Measurements from ENCODE around the gene CAP2. TPM values are rescaled to one million over a fixed set of nuclear protein-coding genes. Genes with fewer than 3 reads are reported as not detected.

Gene CAP2
- total and polyA plus RNA-seq, 2 experiments from 2014 or later, result 6.7 to 9.1 TPM

DNA sequence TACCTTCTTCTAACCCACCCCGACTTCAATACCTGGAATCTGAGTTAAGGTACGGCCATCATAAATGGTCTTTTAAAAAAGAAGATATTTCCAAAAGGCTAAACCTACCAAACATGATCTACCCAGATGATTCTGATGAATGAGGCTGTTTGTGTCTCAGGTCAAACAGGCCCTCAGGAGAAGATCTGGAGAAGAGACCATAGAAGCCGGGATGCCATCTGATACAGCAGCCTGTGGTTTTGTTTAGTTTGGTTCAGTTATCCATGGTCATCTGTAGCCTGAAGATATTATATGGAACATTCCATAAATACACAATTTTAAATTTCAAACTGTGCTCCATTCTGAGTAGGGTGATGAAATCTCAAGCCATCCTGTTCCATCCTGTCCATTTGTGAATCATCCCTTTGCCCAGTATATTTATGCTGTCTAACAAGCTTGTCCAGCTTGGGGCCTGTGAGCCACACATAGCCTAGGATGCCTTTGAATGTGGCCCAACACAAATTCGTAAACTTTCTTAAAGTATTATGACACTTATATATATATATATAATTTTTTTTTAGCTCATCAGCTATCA, 4.0 kb upstream of the CAP2 start:
- Histone ChIP-seq H3K27ac (ENCODE audit: low read depth) (no peak overlapping the region), H4K20me1 (replicated peaks; ENCODE audit: insufficient read depth) (no peaks in the 10 kb centered on the region), H3K79me2 (replicated peaks; ENCODE audit: insufficient read depth) (no peaks in the 10 kb centered on the region), H3K4me1 (ENCODE audit: insufficient read depth) (peaks cover 4% of the 10 kb centered on the region; the same call in 1 of the 2 replicates), H3K4me2 (no peak overlapping the region), H2AFZ (no peak overlapping the region), H3K36me3 (ENCODE audit: insufficient read depth) (no peaks in the 10 kb centered on the region), H3K27me3 (ENCODE audit: insufficient read depth) (no peaks in the 10 kb centered on the region), H3F3A (replicated peaks; ENCODE audit: low read depth) (no peaks in the 10 kb centered on the region), H3K9me2 (ENCODE audit: insufficient read depth) (peaks cover 4% of the 10 kb centered on the region; the same call in 1 of the 2 replicates), H3K4me3 (no peak overlapping the region)
- no peak overlapping the region for H3K4me3 Mint-ChIP-seq
- no peaks in the 10 kb centered on the region for H3K9me3 Mint-ChIP-seq
- ATAC-seq (no peak), DNase-seq (ENCODE audit: low spot score) (no peak)
- peaks cover 10% of the 10 kb centered on the region; the same call in 1 of the 3 replicates for H3K4me1 Mint-ChIP-seq
- TF ChIP-seq NANOG (IDR thresholded peaks at IDR 0.05; ENCODE audit: borderline replicate concordance), result no peak
- TF ChIP-seq, protein P1, sequence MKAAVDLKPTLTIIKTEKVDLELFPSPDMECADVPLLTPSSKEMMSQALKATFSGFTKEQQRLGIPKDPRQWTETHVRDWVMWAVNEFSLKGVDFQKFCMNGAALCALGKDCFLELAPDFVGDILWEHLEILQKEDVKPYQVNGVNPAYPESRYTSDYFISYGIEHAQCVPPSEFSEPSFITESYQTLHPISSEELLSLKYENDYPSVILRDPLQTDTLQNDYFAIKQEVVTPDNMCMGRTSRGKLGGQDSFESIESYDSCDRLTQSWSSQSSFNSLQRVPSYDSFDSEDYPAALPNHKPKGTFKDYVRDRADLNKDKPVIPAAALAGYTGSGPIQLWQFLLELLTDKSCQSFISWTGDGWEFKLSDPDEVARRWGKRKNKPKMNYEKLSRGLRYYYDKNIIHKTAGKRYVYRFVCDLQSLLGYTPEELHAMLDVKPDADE (IDR thresholded peaks at IDR 0.05), result no peak
- no peak overlapping the region for H3K27ac Mint-ChIP-seq
- no peaks in the 10 kb centered on the region for H3K36me3 Mint-ChIP-seq (ENCODE audit: low read depth)
- peaks cover 10% of the 10 kb centered on the region for H3K27me3 Mint-ChIP-seq (ENCODE audit: insufficient read depth, low read depth, poor library complexity)

DNA sequence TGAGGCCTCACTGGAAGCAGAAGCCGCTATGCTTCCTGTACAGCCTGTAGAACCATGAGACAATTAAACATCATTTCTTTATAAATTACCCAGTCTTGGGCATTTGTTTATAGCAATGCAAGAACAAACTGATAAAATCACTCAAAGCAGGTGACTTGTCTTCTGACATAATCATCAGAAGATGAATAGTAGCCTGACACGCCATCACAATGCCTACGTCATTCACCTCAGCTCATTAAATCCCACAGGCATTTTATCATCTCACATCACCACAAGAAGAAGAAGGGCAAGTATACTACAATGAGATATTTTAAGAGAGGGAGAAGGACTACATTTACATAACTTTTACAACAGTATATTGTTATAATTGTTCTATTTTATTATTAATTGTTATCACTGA, 3.1 kb upstream of the CAP2 start:
- Histone ChIP-seq H3F3A (replicated peaks; ENCODE audit: low read depth) (no peaks in the 10 kb centered on the region), H2AFZ (no peak overlapping the region), H3K27me3 (ENCODE audit: insufficient read depth) (no peaks in the 10 kb centered on the region), H3K27ac (ENCODE audit: low read depth) (no peak overlapping the region), H3K4me1 (ENCODE audit: insufficient read depth) (peaks cover 9% of the 10 kb centered on the region; the same call in 1 of the 2 replicates), H3K9me2 (ENCODE audit: insufficient read depth) (peaks cover 2% of the 10 kb centered on the region; the same call in 1 of the 2 replicates), H3K4me2 (no peak overlapping the region), H4K20me1 (replicated peaks; ENCODE audit: insufficient read depth) (no peaks in the 10 kb centered on the region), H3K36me3 (ENCODE audit: insufficient read depth) (no peaks in the 10 kb centered on the region), H3K4me3 (no peak overlapping the region), H3K79me2 (replicated peaks; ENCODE audit: insufficient read depth) (peaks cover 7% of the 10 kb centered on the region)
- Mint-ChIP-seq H3K27ac (no peak overlapping the region), H3K9me3 (no peaks in the 10 kb centered on the region), H3K4me1 (peaks cover 17% of the 10 kb centered on the region; the same call in 2 of the 3 replicates), H3K4me3 (no peak overlapping the region), H3K36me3 (ENCODE audit: low read depth) (peaks cover 7% of the 10 kb centered on the region; the same call in 2 of the 3 replicates), H3K27me3 (ENCODE audit: insufficient read depth, low read depth, poor library complexity) (peaks cover 8% of the 10 kb centered on the region)
- DNase-seq (ENCODE audit: low spot score), result no peak
- ATAC-seq, result no peak
- no peak for TF ChIP-seq ZNF331 (CRISPR knock-in tag; IDR thresholded peaks at IDR 0.05; ENCODE audit: low read depth)
- TF ChIP-seq, protein P2, sequence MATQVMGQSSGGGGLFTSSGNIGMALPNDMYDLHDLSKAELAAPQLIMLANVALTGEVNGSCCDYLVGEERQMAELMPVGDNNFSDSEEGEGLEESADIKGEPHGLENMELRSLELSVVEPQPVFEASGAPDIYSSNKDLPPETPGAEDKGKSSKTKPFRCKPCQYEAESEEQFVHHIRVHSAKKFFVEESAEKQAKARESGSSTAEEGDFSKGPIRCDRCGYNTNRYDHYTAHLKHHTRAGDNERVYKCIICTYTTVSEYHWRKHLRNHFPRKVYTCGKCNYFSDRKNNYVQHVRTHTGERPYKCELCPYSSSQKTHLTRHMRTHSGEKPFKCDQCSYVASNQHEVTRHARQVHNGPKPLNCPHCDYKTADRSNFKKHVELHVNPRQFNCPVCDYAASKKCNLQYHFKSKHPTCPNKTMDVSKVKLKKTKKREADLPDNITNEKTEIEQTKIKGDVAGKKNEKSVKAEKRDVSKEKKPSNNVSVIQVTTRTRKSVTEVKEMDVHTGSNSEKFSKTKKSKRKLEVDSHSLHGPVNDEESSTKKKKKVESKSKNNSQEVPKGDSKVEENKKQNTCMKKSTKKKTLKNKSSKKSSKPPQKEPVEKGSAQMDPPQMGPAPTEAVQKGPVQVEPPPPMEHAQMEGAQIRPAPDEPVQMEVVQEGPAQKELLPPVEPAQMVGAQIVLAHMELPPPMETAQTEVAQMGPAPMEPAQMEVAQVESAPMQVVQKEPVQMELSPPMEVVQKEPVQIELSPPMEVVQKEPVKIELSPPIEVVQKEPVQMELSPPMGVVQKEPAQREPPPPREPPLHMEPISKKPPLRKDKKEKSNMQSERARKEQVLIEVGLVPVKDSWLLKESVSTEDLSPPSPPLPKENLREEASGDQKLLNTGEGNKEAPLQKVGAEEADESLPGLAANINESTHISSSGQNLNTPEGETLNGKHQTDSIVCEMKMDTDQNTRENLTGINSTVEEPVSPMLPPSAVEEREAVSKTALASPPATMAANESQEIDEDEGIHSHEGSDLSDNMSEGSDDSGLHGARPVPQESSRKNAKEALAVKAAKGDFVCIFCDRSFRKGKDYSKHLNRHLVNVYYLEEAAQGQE (IDR thresholded peaks at IDR 0.05; ENCODE audit: unreplicated experiment), result no peak
- TF ChIP-seq, protein P1 (IDR thresholded peaks at IDR 0.05), result no peak
- no peak for TF ChIP-seq CREB1 (CRISPR knock-in tag; IDR thresholded peaks at IDR 0.05; ENCODE audit: low read depth)
- no peak for TF ChIP-seq NANOG (IDR thresholded peaks at IDR 0.05; ENCODE audit: borderline replicate concordance)
- TF ChIP-seq JUNB (IDR thresholded peaks at IDR 0.05; ENCODE audit: unreplicated experiment), result no peak
- no peak for TF ChIP-seq EZH2 (IDR thresholded peaks at IDR 0.05; ENCODE audit: low read depth, unreplicated experiment)
- no peak for TF ChIP-seq EZH2phosphoT487 (IDR thresholded peaks at IDR 0.05; ENCODE audit: unreplicated experiment)
- TF ChIP-seq STAT1 (IDR thresholded peaks at IDR 0.05; ENCODE audit: unreplicated experiment), result no peak
- no peak for TF ChIP-seq POLR2AphosphoS5 (IDR thresholded peaks at IDR 0.05; ENCODE audit: low read depth)

Data from GM23338 (cell line).